Gastrocnemius medialis (tissue), 4 donors: ENCODE data around the gene CHCT1. TPM values are rescaled to one million over a fixed set of nuclear protein-coding genes. Genes with fewer than 3 reads are reported as not detected.

Experiments used
- ATAC-seq, 2 donors: fragments of 150-250 bp; one replicate each; pipeline ENCODE4 v1.9.1; 2016
- DNase-seq, 2 donors: peaks; one replicate each; pipeline ENCODE4 v3.0.0-alpha.2; 2019
- H3K27ac ChIP-seq, 4 donors: fragments of 200-600 bp; sonication (generic); 1 replicate in 1 of 4; 2 replicates in 3 of 4; pipeline ENCODE4 v1.5.1; 2016 to 2018; ENCODE audit warnings: mild to moderate bottlenecking in 2 of 4, moderate library complexity in 1 of 4
- H3K27me3 ChIP-seq, 3 donors: fragments of 200-600 bp; sonication (generic) in 2 of 3; 1 replicate in 1 of 3; 2 replicates in 2 of 3; pipeline versions ENCODE4 v1.5.1 to v1.6.0; 2016 to 2019; ENCODE audit warnings: mild to moderate bottlenecking in 1 of 3, moderate library complexity in 1 of 3
- H3K36me3 ChIP-seq, 2 donors: fragments of 200-600 bp; sonication (generic) in 1 of 2; one replicate each; pipeline ENCODE4 v1.5.1; 2017 to 2018
- H3K4me1 ChIP-seq, 2 donors: fragments of 200-600 bp; sonication (generic) in 1 of 2; one replicate each; pipeline ENCODE4 v1.5.1; 2016 to 2017; ENCODE audit warnings: mild to moderate bottlenecking in 2 of 2
- H3K4me3 ChIP-seq, 4 donors: fragments of 200-600 bp; sonication (generic) in 3 of 4; 1 replicate in 1 of 4; 2 replicates in 3 of 4; pipeline ENCODE4 v1.5.1; 2016 to 2019; ENCODE audit warnings: mild to moderate bottlenecking in 2 of 4
- H3K9me3 ChIP-seq, 3 donors: fragments of 200-600 bp; sonication (generic) in 2 of 3; 1 replicate in 1 of 3; 2 replicates in 2 of 3; pipeline ENCODE4 v1.5.1; 2016 to 2019
- CTCF ChIP-seq, 5 experiments: fragments of 450-650 bp in 3 of 5; fragments of 200-600 bp in 2 of 5; sonication (generic) in 2 of 5; IDR thresholded peaks in 4 of 5; conservative IDR thresholded peaks in 1 of 5; 1 replicate in 4 of 5; 2 replicates in 1 of 5; pipeline ENCODE4 v1.5.1; 2016 to 2019; ENCODE audit warnings: antibody characterized with exemption in 5 of 5, mild to moderate bottlenecking in 3 of 5, moderate library complexity in 3 of 5
- POLR2A ChIP-seq, 2 donors: fragments of 450-650 bp; IDR thresholded peaks; one replicate each; pipeline ENCODE4 v1.6.1; 2017; ENCODE audit warnings: antibody characterized with exemption in 2 of 2, mild to moderate bottlenecking in 2 of 2, moderate library complexity in 2 of 2
- in situ Hi-C, 4 donors: fragments of 200-750 bp; cut with MboI; loops; one replicate each; pipeline versions ENCODE4 v1.15.0 to v1.8.0; 2017; ENCODE audit warnings: low sequenced_read_pairs in 4 of 4
- intact Hi-C: fragments of 100-400 bp; cut with DNase I; formaldehyde crosslinking; loops from one replicate; pipeline ENCODE4 v1.15.1; 2023; ENCODE audit warnings: low total_unique reads
- total RNA-seq, 4 donors: library from RNA; depleted of rRNA; stranded (reverse); fragments of >200 nt; gene quantifications; one replicate each; pipeline versions ENCODE4 v1.1.0 to v1.2.3, GENCODE V29; 2016

CHCT1 gene
- total RNA-seq, 4 donors from 2014 or later, result not detected

- TF ChIP-seq CTCF (IDR thresholded peaks at IDR 0.05 in 4 of 5, conservative IDR thresholded peaks at IDR 0.05 in 1 of 5) (no peak), POLR2A (IDR thresholded peaks at IDR 0.05) (no peak)
- Histone ChIP-seq H3K27ac (no peak overlapping the region), H3K36me3 (peaks cover 0 to 7% of the 10 kb centered on the region in 2 donors), H3K9me3 (no peaks in the 10 kb centered on the region), H3K27me3 (no peaks in the 10 kb centered on the region), H3K4me3 (no peak overlapping the region), H3K4me1 (peaks cover 20 to 29% of the 10 kb centered on the region in 2 donors)
- no peak for ATAC-seq
- intact Hi-C loops (loop anchor here (10.0 kb wide), 1 partner anchor 161 kb away; no protein-coding TSS in a partner anchor), in situ Hi-C loops (loop anchor here in 1 of 4 donors (25.0 kb wide), 2 partner anchors 164 to 1211 kb away; no protein-coding TSS in a partner anchor)
- DNase-seq, result no peak
Observed at GRCh38 chr17:60473788-60474187, 51.5 kb downstream of the CHCT1 start.

Other genes with a start within 250 kb of the CHCT1 start
- 10 to 100 TPM; 44.4 to 83.2 (median 52.5) TPM for gene USP32, start 30.4 kb upstream of the CHCT1 start, total RNA-seq
- 10 to 100 TPM; 14.2 to 21.8 (median 18.1) TPM for gene APPBP2, start 103.8 kb downstream of the CHCT1 start, total RNA-seq
- gene PPM1D, start 177.7 kb downstream of the CHCT1 start, total RNA-seq, result 10 to 100 TPM in 1 of 4 donors, 1 to 10 TPM in 3; 4.6 to 11.4 (median 9.2) TPM